Measurements from ENCODE around the gene KLRG1. TPM values are rescaled to one million over a fixed set of nuclear protein-coding genes. Genes with fewer than 3 reads are reported as not detected.

The KLRG1 gene
- total and polyA plus RNA-seq, 2 of the 8 experiments (the other 6 are each of a cell fraction or from before 2014, with no cell fraction given) = 7.9 to 12.8 TPM

DNA sequence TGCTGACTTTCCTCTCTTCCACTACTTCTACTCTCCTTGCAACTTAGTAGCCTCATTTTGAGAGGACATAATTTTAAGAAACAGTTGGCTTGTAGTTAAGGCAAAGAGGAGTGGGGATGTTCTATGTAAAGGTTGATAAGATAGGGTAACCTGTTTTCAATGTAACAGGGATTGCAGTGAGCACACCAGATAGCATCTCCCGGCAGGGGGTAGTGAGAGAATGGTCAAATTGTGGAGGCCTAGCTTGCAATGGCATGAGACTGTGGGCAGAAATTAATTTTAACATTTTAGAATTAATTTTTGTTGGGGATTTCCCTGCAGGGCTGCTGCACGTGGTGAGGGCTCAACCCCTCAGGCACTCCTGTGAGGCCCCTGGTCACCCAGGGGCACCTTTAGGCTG is 41.4 kb downstream of the KLRG1 start (continued):
- TF ChIP-seq TCF12 (IDR thresholded peaks at IDR 0.05; ENCODE audit: low read depth, low read length) (no peak), RAD21 (IDR thresholded peaks at IDR 0.05 in 1 of 2, conservative IDR thresholded peaks at IDR 0.05 in 1 of 2; ENCODE audit: low read depth in 2 of 2, low read length in 2 of 2) (no peak), RFX5 (IDR thresholded peaks at IDR 0.05; ENCODE audit: borderline replicate concordance, low read depth, low read length) (no peak), SIX5 (IDR thresholded peaks at IDR 0.05; ENCODE audit: low read depth, low read length) (no peak), TBP (IDR thresholded peaks at IDR 0.05; ENCODE audit: low read depth, low read length) (no peak), CEBPB (IDR thresholded peaks at IDR 0.05; ENCODE audit: low read depth, low read length) (no peak)
- TF ChIP-seq, protein P1, sequence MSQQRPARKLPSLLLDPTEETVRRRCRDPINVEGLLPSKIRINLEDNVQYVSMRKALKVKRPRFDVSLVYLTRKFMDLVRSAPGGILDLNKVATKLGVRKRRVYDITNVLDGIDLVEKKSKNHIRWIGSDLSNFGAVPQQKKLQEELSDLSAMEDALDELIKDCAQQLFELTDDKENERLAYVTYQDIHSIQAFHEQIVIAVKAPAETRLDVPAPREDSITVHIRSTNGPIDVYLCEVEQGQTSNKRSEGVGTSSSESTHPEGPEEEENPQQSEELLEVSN (IDR thresholded peaks at IDR 0.05) = no peak

Measured in H1 (cell line).